Lower leg skin (tissue), 4 donors: Measurements from ENCODE around the gene KLF5. TPM values are rescaled to one million over a fixed set of nuclear protein-coding genes. Genes with fewer than 3 reads are reported as not detected.
"Not testable (repeated sequence)": the region's sequence is repeated elsewhere in the genome, so short reads cannot be mapped to it uniquely, and the experiment has no call there.

Experiments used
- DNase-seq, 2 donors: peaks; one replicate each; pipeline ENCODE4 v3.0.0-alpha.2; 2019; ENCODE audit warnings: low spot score in 2 of 2
- H3K4me3 ChIP-seq: fragments of 200-600 bp; sonication (generic); 2 replicates; pipeline ENCODE4 v1.5.1; 2017; ENCODE audit warnings: mild to moderate bottlenecking, low read depth; ENCODE audit not compliant: poor library complexity, severe bottlenecking
- POLR2A ChIP-seq, 2 donors: fragments of 450-650 bp; IDR thresholded peaks; one replicate each; pipeline ENCODE4 v1.6.1; 2016 to 2017; ENCODE audit warnings: antibody characterized with exemption in 2 of 2, mild to moderate bottlenecking in 1 of 2, moderate library complexity in 1 of 2
- WGBS, 2 donors: methylation state at CpG; one replicate each; pipeline ENCODE4 v1.1.5; 2018; 5-methylcytosine and 5-hydroxymethylcytosine counted together
- intact Hi-C: fragments of 100-400 bp; cut with DNase I; formaldehyde crosslinking; loops from one replicate; pipeline ENCODE4 v1.15.0; 2023; ENCODE audit warnings: low total_unique reads
- total RNA-seq, 4 donors: library from RNA; depleted of rRNA; stranded (reverse); fragments of >200 nt; gene quantifications; one replicate each; pipeline ENCODE4 v1.1.0, GENCODE V29; 2016
- TF ChIP-seq, protein P1 (sequence below), 3 donors: fragments of 450-650 bp; IDR thresholded peaks; one replicate each; pipeline ENCODE4 v1.5.1; 2016; ENCODE audit warnings: antibody characterized with exemption in 3 of 3, mild to moderate bottlenecking in 3 of 3, moderate library complexity in 2 of 3

KLF5 gene
- total RNA-seq, 4 donors from 2014 or later, result 244 to 544 (median 359) TPM

- no peak for DNase-seq
- H3K4me3 ChIP-seq, result no peak overlapping the region
- WGBS, 2 donors, result 89 to 90% methylated on average over 4 of the region's 4 CpGs
- no peak for TF ChIP-seq POLR2A (IDR thresholded peaks at IDR 0.05)
- TF ChIP-seq, protein P1, sequence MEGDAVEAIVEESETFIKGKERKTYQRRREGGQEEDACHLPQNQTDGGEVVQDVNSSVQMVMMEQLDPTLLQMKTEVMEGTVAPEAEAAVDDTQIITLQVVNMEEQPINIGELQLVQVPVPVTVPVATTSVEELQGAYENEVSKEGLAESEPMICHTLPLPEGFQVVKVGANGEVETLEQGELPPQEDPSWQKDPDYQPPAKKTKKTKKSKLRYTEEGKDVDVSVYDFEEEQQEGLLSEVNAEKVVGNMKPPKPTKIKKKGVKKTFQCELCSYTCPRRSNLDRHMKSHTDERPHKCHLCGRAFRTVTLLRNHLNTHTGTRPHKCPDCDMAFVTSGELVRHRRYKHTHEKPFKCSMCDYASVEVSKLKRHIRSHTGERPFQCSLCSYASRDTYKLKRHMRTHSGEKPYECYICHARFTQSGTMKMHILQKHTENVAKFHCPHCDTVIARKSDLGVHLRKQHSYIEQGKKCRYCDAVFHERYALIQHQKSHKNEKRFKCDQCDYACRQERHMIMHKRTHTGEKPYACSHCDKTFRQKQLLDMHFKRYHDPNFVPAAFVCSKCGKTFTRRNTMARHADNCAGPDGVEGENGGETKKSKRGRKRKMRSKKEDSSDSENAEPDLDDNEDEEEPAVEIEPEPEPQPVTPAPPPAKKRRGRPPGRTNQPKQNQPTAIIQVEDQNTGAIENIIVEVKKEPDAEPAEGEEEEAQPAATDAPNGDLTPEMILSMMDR (IDR thresholded peaks at IDR 0.05), result no peak
- intact Hi-C loops, result no loop called here
Observed at GRCh38 chr13:73089213-73089612, 30.4 kb downstream of the KLF5 start.

DNA sequence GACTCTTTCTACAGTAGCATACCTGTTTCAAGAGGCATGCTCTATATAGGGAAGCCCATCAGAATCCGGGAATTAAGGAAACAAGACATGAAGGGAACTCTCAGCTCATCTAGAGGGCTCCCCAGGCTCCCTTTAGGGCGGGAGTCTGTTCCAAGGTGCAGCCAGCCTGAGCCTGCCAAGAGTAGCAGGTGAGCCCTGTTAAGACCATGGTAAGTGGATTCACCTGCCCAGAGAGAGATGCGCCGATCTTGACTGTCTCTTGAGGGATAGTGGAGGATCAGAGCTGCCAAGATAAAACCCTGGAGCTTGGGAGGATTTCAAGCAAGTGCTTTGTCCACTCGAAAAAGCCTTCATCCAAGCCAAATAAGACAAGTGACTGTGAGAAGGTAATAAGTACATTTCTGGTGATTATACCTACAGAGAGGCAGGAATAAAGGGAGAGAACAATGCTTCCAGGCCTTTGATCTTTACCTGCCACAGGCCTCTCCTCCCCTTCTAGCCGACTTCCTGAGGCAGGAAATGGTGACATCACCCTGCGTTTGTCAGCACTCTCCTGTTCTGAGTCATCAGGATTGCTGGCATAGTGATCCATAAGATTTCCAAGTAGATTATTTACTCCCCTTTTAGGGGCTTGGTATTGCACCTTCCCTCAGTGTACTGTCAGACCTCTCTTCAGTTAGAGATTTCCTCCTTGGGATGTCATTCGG is 31.5 kb downstream of the KLF5 start:
- H3K4me3 ChIP-seq, result no peak overlapping the region
- WGBS, 2 donors, result 57 to 58% methylated on average over 8 of the region's 8 CpGs
- TF ChIP-seq, protein P1 (IDR thresholded peaks at IDR 0.05), result no peak
- intact Hi-C loops, result no loop called here
- no peak for DNase-seq

GRCh38 chr13:73090823-73091187 is 32.0 kb downstream of the KLF5 start:
- no peak overlapping the region for H3K4me3 ChIP-seq
- intact Hi-C loops, result no loop called here
- no peak for TF ChIP-seq POLR2A (IDR thresholded peaks at IDR 0.05)
- TF ChIP-seq, protein P1 (IDR thresholded peaks at IDR 0.05), result no peak
- WGBS, 2 donors, result 63 to 79% methylated on average over 1 of the region's 1 CpG
- DNase-seq, result no peak

DNA sequence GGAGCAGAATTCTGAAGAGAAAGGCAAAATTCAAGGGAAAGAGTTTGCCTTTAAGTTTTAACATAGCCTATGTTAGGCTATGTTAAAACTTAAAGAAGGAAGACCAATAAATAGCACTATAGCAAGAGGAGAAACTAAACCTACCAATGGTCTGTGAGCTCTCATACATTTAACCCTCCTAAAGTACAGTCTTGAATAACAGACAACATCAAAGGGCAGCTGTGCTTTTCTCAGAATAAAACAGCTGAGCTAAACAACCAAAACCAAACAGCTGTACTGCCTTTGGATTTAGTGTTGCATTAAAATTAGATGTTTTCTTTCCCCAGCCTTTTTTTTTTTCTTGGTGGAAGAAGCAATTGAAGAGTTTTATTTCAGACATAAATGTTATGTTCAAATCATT is 34.0 kb downstream of the KLF5 start:
- no peak overlapping the region for H3K4me3 ChIP-seq
- intact Hi-C loops, result no loop called here
- DNase-seq, result no peak
- TF ChIP-seq POLR2A (IDR thresholded peaks at IDR 0.05), result no peak

DNA sequence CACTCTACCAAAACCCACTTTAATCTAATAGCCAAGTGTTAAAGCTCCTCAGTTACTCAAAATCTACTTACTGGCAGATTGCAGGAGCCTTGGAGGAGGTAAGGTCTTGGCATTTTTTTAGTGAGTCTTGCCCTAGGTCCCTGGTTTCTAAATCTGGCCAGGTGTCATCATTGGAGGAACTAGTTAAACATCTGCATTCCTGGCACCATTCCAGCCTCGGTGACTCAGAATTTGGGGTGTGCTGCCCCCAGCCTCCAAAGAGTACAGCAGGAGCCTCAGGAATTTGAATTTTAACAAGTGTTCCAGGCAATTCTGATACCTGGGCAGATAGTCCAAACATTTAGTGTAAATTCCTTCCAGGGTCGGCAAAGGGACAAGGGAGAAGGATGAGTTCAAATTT is 37.4 kb downstream of the KLF5 start:
- intact Hi-C loops, result no loop called here
- H3K4me3 ChIP-seq, result no peak overlapping the region
- peak in 1 of 2 donors; percentile 31 for DNase-seq
- 37 to 44% methylated on average over 2 of the region's 2 CpGs for WGBS, 2 donors
- no peak for TF ChIP-seq POLR2A (IDR thresholded peaks at IDR 0.05)
- TF ChIP-seq, protein P1 (IDR thresholded peaks at IDR 0.05), result no peak

- TF ChIP-seq, protein P1 (IDR thresholded peaks at IDR 0.05), result no peak
- TF ChIP-seq POLR2A (IDR thresholded peaks at IDR 0.05), result no peak
- 74 to 75% methylated on average over 5 of the region's 5 CpGs for WGBS, 2 donors
- intact Hi-C loops, result no loop called here
- H3K4me3 ChIP-seq, result no peak overlapping the region
- DNase-seq, result no peak
Observed at GRCh38 chr13:73096638-73097037, 37.8 kb downstream of the KLF5 start.

DNA sequence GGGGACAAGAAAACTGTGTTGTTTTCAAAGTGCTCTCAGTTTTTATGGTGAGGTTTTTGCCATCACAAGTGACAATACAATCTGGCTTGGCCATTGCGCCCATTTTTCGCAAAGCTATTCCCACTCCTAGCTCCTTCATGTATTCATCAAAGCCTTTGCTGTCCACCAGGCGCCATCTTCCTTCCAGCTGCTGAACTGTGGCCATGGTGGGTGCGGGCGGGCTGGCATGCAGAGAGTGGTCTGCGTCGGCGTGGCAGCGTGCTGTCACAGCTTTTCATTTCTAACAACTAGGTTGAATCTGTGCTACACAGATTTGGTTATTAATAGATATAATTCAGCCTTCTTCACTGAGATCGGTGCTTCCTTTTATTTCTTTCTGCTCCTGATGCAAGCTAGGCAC is 42.0 kb downstream of the KLF5 start:
- H3K4me3 ChIP-seq, DNase-seq, intact Hi-C loops: not testable (repeated sequence)
- 93 to 95% methylated on average over 10 of the region's 10 CpGs for WGBS, 2 donors
